Activated naive CD8-positive, alpha-beta T cell treated with anti-CD3 and anti-CD28 coated beads, Interleukin-2, amount 50 U/mL, for 24 hours (primary cell): ENCODE data around the gene ABHD1.
"Not testable (repeated sequence)": the region's sequence is repeated elsewhere in the genome, so short reads cannot be mapped to it uniquely, and the experiment has no call there.

Experiments used
- ATAC-seq: fragments of 150-1000 bp; cut with Tn5 transposase; one replicate; pipeline ENCODE4 v1.10.0; 2021
- DNase-seq: peaks from one replicate; pipeline ENCODE4 v3.0.0; 2021
- H3K27ac Mint-ChIP-seq: one replicate; pipeline ENCODE4 v1.8.0; 2021; ENCODE audit warnings: mild to moderate bottlenecking, mixed read lengths
- H3K27me3 Mint-ChIP-seq: one replicate; pipeline ENCODE4 v1.8.0; 2021; ENCODE audit warnings: mixed read lengths
- H3K36me3 Mint-ChIP-seq: one replicate; pipeline ENCODE4 v1.8.0; 2021; ENCODE audit warnings: low read depth, mixed read lengths
- H3K4me1 Mint-ChIP-seq: one replicate; pipeline ENCODE4 v1.8.0; 2021; ENCODE audit warnings: mixed read lengths
- H3K4me3 Mint-ChIP-seq: one replicate; pipeline ENCODE4 v1.8.0; 2021; ENCODE audit warnings: mild to moderate bottlenecking, moderate library complexity, mixed read lengths
- H3K9me3 Mint-ChIP-seq: one replicate; pipeline ENCODE4 v1.8.0; 2021; ENCODE audit warnings: mixed read lengths

The ABHD1 gene

DNA sequence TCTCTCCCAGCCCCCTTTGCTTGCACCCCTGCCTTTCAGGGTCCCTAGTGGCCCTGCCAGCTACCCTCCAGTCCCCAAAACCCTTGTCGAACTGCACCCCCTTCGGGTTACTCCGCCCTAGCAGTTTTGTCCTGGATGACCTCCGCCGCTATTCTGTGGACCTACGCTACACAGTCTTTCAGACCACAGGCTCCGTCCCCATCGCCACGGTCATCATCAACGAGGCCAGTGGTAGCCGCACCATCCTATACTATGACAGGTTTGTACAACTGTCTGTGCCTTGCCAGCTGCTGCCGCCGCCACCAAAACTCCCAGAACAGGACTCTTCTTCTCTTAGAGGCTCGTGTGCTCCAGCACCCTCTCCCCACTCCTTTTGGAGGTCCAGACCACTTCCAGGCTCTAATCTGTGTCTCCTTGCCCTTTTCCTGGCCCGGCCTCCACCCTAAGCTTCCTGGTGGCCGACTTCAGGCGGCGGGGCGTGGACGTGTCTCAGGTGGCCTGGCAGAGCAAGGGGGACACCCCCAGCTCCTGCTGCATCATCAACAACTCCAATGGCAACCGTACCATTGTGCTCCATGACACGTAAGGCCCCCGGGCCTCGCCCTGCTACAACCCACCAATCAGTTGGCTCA lies 29.1 kb upstream of the ABHD1 start:
- peaks cover 10% of the 10 kb centered on the region for H3K4me1 Mint-ChIP-seq
- no peak for ATAC-seq
- H3K4me3 Mint-ChIP-seq, result no peak overlapping the region
- no peak overlapping the region for H3K27ac Mint-ChIP-seq
- no peaks in the 10 kb centered on the region for H3K27me3 Mint-ChIP-seq
- H3K36me3 Mint-ChIP-seq, result no peaks in the 10 kb centered on the region
- DNase-seq, result no peak
- no peaks in the 10 kb centered on the region for H3K9me3 Mint-ChIP-seq

DNA sequence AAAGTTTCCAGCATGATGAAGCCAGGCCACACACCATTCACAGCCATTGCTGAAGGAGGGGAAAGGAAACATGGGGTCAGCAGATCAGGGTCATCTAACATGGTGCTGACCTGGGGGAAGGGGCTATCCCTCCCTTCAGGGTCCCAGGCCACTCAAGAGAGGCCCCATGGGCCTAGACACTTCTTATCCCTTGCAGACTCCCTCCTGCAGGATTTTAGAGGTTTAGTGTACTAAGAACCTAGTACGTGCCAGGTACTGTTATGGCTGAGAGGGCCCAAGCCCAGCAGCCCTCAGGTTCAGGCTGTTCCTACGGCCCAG lies 28.2 kb upstream of the ABHD1 start:
- H3K4me3 Mint-ChIP-seq, result no peak overlapping the region
- DNase-seq, result no peak

GRCh38 chr2:27095745-27096651 lies 27.6 kb upstream of the ABHD1 start:
- peak overlapping the region; percentile 42 for H3K27ac Mint-ChIP-seq
- H3K27me3 Mint-ChIP-seq, result no peaks in the 10 kb centered on the region
- peaks cover 10% of the 10 kb centered on the region for H3K4me1 Mint-ChIP-seq
- no peaks in the 10 kb centered on the region for H3K9me3 Mint-ChIP-seq
- DNase-seq, result peak; percentile 43
- peak; percentile 63 for ATAC-seq
- H3K36me3 Mint-ChIP-seq, result no peaks in the 10 kb centered on the region
- peak overlapping the region; percentile 29 for H3K4me3 Mint-ChIP-seq

More for the DNA sequence above, 28.2 kb upstream of the ABHD1 start:
- Mint-ChIP-seq H3K27me3 (no peaks in the 10 kb centered on the region), H3K9me3 (no peaks in the 10 kb centered on the region), H3K27ac (no peak overlapping the region), H3K4me1 (peaks cover 10% of the 10 kb centered on the region), H3K36me3 (no peaks in the 10 kb centered on the region)
- ATAC-seq, result no peak

GRCh38 chr2:27096748-27097297 lies 26.8 kb upstream of the ABHD1 start:
- Mint-ChIP-seq H3K27me3 (no peaks in the 10 kb centered on the region), H3K9me3 (no peaks in the 10 kb centered on the region), H3K36me3 (no peaks in the 10 kb centered on the region), H3K4me1 (peaks cover 10% of the 10 kb centered on the region), H3K4me3 (no peak overlapping the region), H3K27ac (peak overlapping the region; percentile 42)
- no peak for DNase-seq
- ATAC-seq, result no peak

DNA sequence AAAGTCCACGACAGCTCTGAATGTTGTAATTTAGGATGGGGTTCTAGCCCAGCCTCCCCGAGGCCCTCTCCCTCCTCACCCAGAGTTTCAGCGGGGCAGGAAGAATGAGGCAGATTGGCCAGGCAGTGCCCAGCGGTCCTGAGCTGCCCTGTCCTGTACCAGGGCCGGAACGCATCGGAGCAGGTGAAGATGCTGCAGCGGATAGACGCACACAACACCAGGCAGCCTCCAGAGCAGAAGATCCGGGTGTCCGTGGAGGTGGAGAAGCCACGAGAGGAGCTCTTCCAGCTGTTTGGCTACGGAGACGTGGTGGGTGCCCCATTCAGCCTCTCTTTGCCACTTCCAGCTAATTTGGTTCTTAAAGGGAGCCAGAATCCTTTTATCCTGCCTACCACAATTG lies 26.3 kb upstream of the ABHD1 start:
- Mint-ChIP-seq H3K27ac (no peak overlapping the region), H3K36me3 (no peaks in the 10 kb centered on the region), H3K27me3 (no peaks in the 10 kb centered on the region), H3K4me3 (no peak overlapping the region), H3K9me3 (no peaks in the 10 kb centered on the region), H3K4me1 (peaks cover 10% of the 10 kb centered on the region)
- no peak for DNase-seq
- no peak for ATAC-seq

DNA sequence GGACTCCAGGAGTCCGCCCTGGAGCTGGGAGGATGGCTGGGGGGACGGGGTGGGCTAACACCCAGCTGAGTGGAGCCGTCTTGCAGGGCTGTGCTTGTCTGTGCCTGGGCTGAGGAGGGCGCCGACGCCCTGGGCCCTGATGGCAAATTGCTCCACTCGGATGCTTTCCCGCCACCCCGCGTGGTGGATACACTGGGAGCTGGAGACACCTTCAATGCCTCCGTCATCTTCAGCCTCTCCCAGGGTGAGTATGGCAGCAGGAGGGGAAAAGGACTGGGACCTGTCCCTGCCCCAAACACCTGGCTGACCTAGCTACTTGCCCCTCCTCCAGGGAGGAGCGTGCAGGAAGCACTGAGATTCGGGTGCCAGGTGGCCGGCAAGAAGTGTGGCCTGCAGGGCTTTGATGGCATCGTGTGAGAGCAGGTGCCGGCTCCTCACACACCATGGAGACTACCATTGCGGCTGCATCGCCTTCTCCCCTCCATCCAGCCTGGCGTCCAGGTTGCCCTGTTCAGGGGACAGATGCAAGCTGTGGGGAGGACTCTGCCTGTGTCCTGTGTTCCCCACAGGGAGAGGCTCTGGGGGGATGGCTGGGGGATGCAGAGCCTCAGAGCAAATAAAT lies 24.2 kb upstream of the ABHD1 start:
- ATAC-seq, result no peak

DNA sequence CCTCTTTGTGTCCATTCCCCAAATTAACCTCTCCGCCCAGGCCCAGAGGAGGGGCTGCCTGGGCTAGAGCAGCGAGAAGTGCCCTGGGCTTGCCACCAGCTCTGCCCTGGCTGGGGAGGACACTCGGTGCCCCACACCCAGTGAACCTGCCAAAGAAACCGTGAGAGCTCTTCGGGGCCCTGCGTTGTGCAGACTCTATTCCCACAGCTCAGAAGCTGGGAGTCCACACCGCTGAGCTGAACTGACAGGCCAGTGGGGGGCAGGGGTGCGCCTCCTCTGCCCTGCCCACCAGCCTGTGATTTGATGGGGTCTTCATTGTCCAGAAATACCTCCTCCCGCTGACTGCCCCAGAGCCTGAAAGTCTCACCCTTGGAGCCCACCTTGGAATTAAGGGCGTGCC lies 23.6 kb upstream of the ABHD1 start:
- Mint-ChIP-seq H3K4me1 (peaks cover 10% of the 10 kb centered on the region), H3K4me3 (no peak overlapping the region), H3K27ac (no peak overlapping the region), H3K27me3 (peaks cover 2% of the 10 kb centered on the region), H3K36me3 (no peaks in the 10 kb centered on the region), H3K9me3 (no peaks in the 10 kb centered on the region)
- ATAC-seq (no peak), DNase-seq (no peak)

More for the DNA sequence above, 24.2 kb upstream of the ABHD1 start:
- Mint-ChIP-seq H3K27me3 (peaks cover 2% of the 10 kb centered on the region), H3K36me3 (no peaks in the 10 kb centered on the region), H3K4me1 (peaks cover 10% of the 10 kb centered on the region), H3K9me3 (no peaks in the 10 kb centered on the region), H3K27ac (no peak overlapping the region), H3K4me3 (no peak overlapping the region)
- no peak for DNase-seq

GRCh38 chr2:27102329-27102728 lies 21.3 kb upstream of the ABHD1 start:
- DNase-seq (no peak), ATAC-seq (no peak)
- Mint-ChIP-seq H3K9me3 (no peaks in the 10 kb centered on the region), H3K4me3 (no peak overlapping the region), H3K27ac (no peak overlapping the region), H3K4me1 (no peaks in the 10 kb centered on the region), H3K27me3 (peaks cover 4% of the 10 kb centered on the region), H3K36me3 (no peaks in the 10 kb centered on the region)

- no peaks in the 10 kb centered on the region for H3K36me3 Mint-ChIP-seq
- ATAC-seq, result no peak
- H3K9me3 Mint-ChIP-seq, result no peaks in the 10 kb centered on the region
- H3K27ac Mint-ChIP-seq, result no peak overlapping the region
- H3K4me1 Mint-ChIP-seq, result no peaks in the 10 kb centered on the region
- peaks cover 6% of the 10 kb centered on the region for H3K27me3 Mint-ChIP-seq
- H3K4me3 Mint-ChIP-seq, result no peak overlapping the region
- no peak for DNase-seq
These were observed 17.6 kb upstream of the ABHD1 start for GRCh38 chr2:27105981-27106380.

DNA sequence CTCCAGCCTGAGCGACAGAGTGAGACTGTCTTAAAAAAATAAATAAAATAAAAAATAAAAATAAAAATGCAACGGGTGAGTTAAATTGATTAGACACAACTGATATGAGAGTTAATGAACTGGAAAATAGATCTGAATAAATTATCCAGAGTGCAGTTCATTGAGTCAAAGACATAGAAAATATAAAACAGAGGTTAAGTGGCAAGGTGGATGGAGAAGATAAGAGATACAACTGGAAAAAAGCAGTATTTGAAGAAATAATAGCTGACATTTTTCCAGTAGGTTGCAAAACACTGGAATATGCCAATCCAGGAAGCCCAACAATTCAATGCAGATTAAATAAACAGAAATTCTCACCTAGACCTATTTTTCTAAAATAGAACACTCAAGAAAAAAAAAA lies 15.4 kb upstream of the ABHD1 start:
- Mint-ChIP-seq H3K4me1 (no peaks in the 10 kb centered on the region), H3K27me3 (peaks cover 6% of the 10 kb centered on the region), H3K9me3 (no peaks in the 10 kb centered on the region), H3K36me3 (no peaks in the 10 kb centered on the region), H3K4me3 (no peak overlapping the region), H3K27ac (no peak overlapping the region)
- no peak for DNase-seq
- no peak for ATAC-seq

- DNase-seq (no peak), ATAC-seq (no peak)
- Mint-ChIP-seq H3K4me1 (no peaks in the 10 kb centered on the region), H3K27me3 (peaks cover 4% of the 10 kb centered on the region), H3K4me3 (no peak overlapping the region), H3K36me3 (no peaks in the 10 kb centered on the region), H3K9me3 (no peaks in the 10 kb centered on the region), H3K27ac (no peak overlapping the region)
These were observed 14.5 kb upstream of the ABHD1 start for GRCh38 chr2:27109083-27109482.

DNA sequence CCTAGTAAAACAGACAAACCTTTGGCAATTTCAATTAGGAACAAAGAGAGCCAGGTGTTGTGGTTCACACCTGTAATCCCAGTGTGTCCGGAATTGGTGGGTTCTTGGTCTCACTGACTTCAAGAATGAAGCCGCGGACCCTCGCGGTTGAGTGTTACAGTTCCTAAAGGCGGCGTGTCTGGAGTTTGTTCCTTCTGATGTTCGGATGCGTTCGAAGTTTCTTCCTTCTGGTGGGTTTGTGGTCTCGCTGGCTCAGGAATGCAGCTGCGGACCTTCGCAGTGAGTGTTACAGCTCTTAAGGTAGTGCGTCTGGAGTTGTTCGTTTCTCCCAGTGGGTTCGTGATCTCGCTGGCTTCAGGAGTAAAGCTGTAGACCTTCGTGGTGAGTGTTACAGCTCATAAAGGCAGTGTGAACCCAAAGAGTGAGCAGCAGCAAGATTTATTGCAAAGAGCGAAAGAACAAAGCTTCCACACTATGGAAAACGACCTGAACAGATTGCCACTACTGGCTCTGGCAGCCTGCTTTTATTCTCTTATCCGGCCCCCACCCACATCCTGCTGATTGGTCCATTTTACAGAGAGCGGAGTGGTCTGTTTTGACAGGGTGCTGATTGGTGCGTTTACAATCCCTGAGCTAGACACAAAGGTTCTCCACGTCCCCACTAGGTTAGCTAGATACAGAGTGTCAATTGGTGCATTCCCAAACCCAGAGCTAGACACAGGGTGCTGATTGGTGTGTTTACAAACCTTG lies 12.8 kb upstream of the ABHD1 start:
- ATAC-seq, H3K9me3 Mint-ChIP-seq, H3K36me3 Mint-ChIP-seq, H3K4me1 Mint-ChIP-seq, H3K27ac Mint-ChIP-seq, H3K27me3 Mint-ChIP-seq, H3K4me3 Mint-ChIP-seq, DNase-seq: not testable (repeated sequence)

- H3K27me3 Mint-ChIP-seq, H3K4me3 Mint-ChIP-seq, H3K4me1 Mint-ChIP-seq, DNase-seq, ATAC-seq, H3K9me3 Mint-ChIP-seq, H3K36me3 Mint-ChIP-seq, H3K27ac Mint-ChIP-seq: not testable (repeated sequence)
These were observed 12.1 kb upstream of the ABHD1 start for GRCh38 chr2:27111392-27112078.

DNA sequence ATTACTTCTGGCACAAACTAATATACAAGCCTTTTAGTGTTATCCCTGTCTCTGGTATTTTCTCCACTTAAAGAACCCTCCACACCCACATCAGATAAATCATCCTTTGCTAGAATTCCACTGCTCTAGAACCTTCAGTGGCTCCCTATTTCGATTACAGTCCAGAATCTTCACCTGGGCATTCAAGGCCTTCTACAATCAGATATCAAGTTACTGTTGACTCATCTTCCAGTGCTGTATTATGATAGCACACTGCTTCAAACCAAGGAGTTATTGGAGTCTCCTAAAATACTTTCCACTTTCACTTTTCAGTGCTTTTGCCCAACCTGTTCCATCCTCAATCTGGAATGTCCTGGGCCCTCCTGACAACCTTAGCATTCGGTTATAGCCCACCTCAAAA lies 8.1 kb upstream of the ABHD1 start:
- H3K4me3 Mint-ChIP-seq, result no peak overlapping the region
- no peaks in the 10 kb centered on the region for H3K36me3 Mint-ChIP-seq
- peaks cover 27% of the 10 kb centered on the region for H3K27me3 Mint-ChIP-seq
- no peak overlapping the region for H3K27ac Mint-ChIP-seq
- no peaks in the 10 kb centered on the region for H3K9me3 Mint-ChIP-seq
- ATAC-seq (no peak), DNase-seq (no peak)
- H3K4me1 Mint-ChIP-seq, result peaks cover 12% of the 10 kb centered on the region
